ENCODE data around the gene ITGA7. TPM values are rescaled to one million over a fixed set of nuclear protein-coding genes. Genes with fewer than 3 reads are reported as not detected.

ITGA7 gene
- total RNA-seq, 1 experiment from 2014 or later: 0.24 TPM

Other genes starting within 250 kb of the ITGA7 start
- gene OR6C70, start 237.8 kb downstream of the ITGA7 start, total RNA-seq (2014; rRNA removed; shearing (Covaris generic)): not detected in 2 replicates
- gene OR6C68, start 215.5 kb downstream of the ITGA7 start, total RNA-seq (2014; rRNA removed; shearing (Covaris generic)): not detected in 2 replicates
- gene OR6C4, start 158.3 kb downstream of the ITGA7 start, total RNA-seq (2014; rRNA removed; shearing (Covaris generic)): not detected in 2 replicates
- not detected in 2 replicates for gene OR2AP1, start 135.4 kb downstream of the ITGA7 start, total RNA-seq (2014; rRNA removed; shearing (Covaris generic))
- gene OR10P1, start 71.0 kb downstream of the ITGA7 start, total RNA-seq (2014; rRNA removed; shearing (Covaris generic)): not detected in 2 replicates
- gene BLOC1S1, start 8.1 kb upstream of the ITGA7 start, total RNA-seq (2014; rRNA removed; shearing (Covaris generic)): 82.0 and 91.9 TPM in 2 replicates
- 0.22 and 1.9 TPM in 2 replicates for gene RDH5, start 12.5 kb upstream of the ITGA7 start, total RNA-seq (2014; rRNA removed; shearing (Covaris generic))
- 1,021 and 1,450 TPM in 2 replicates for gene CD63, start 21.1 kb upstream of the ITGA7 start, total RNA-seq (2014; rRNA removed; shearing (Covaris generic))
- 1.7 and 2.7 TPM in 2 replicates for gene GDF11, start 35.2 kb upstream of the ITGA7 start, total RNA-seq (2014; rRNA removed; shearing (Covaris generic))
- 124 and 208 TPM in 2 replicates for gene SARNP, start 109.8 kb upstream of the ITGA7 start, total RNA-seq (2014; rRNA removed; shearing (Covaris generic))
- 15.4 and 15.7 TPM in 2 replicates for gene ORMDL2, start 110.1 kb upstream of the ITGA7 start, total RNA-seq (2014; rRNA removed; shearing (Covaris generic))
- 41.6 and 58.1 TPM in 2 replicates for gene DNAJC14, start 121.7 kb upstream of the ITGA7 start, total RNA-seq (2014; rRNA removed; shearing (Covaris generic))
- 9.8 and 14.5 TPM in 2 replicates for gene MMP19, start 135.0 kb upstream of the ITGA7 start, total RNA-seq (2014; rRNA removed; shearing (Covaris generic))
- gene PYM1, start 220.0 kb upstream of the ITGA7 start, total RNA-seq (2014; rRNA removed; shearing (Covaris generic)): 25.1 and 43.7 TPM in 2 replicates
- 23.9 and 46.2 TPM in 2 replicates for gene DGKA, start 223.3 kb upstream of the ITGA7 start, total RNA-seq (2014; rRNA removed; shearing (Covaris generic))

Data from SJSA1 (cell line).